GM12878 (cell line): Measurements from ENCODE around the gene GALNTL6.

Source experiments
- CEBPB ChIP-seq, 2 experiments: fragments of 150-350 bp in 1 of 2; IDR thresholded peaks; 2 replicates each; pipeline ENCODE4 v1.6.1; 2012 to 2014; ENCODE audit warnings: low read depth in 2 of 2, low read length in 2 of 2, borderline replicate concordance in 1 of 2, inconsistent platforms in 1 of 2
- FOXM1 ChIP-seq: IDR thresholded peaks from 2 replicates; pipeline ENCODE4 v1.6.1; 2012; ENCODE audit warnings: low read depth, mild to moderate bottlenecking, inconsistent platforms, low read length, moderate library complexity
- MYC ChIP-seq: IDR thresholded peaks from 2 replicates; pipeline ENCODE4 v1.6.1; 2011; ENCODE audit warnings: mild to moderate bottlenecking, low read length, moderate library complexity, inconsistent platforms; ENCODE audit not compliant: insufficient read depth, insufficient replicate concordance, insufficient read length, severe bottlenecking
- SMAD1 ChIP-seq: fragments of 450-650 bp; IDR thresholded peaks from 2 replicates; pipeline ENCODE4 v1.6.1; 2018; ENCODE audit warnings: mild to moderate bottlenecking, low read depth; ENCODE audit not compliant: partially characterized antibody
- SP1 ChIP-seq: IDR thresholded peaks from one replicate; pipeline ENCODE4 v1.6.1; 2011; ENCODE audit warnings: low read depth, low read length
- SREBF1 ChIP-seq: IDR thresholded peaks from 2 replicates; pipeline ENCODE4 v1.6.1; 2012; ENCODE audit warnings: mild to moderate bottlenecking, low read length
- SRF ChIP-seq, 2 experiments: IDR thresholded peaks; 2 replicates each; pipeline ENCODE4 v1.6.1; 2011; ENCODE audit warnings: low read depth in 2 of 2, low read length in 2 of 2, mild to moderate bottlenecking in 1 of 2, moderate library complexity in 1 of 2
- ZNF217 ChIP-seq: fragments of 450-650 bp; IDR thresholded peaks from 2 replicates; pipeline ENCODE4 v1.6.1; 2017; ENCODE audit warnings: antibody characterized with exemption, mild to moderate bottlenecking
- TF ChIP-seq, protein P1 (sequence below), 3 experiments: IDR thresholded peaks in 2 of 3; conservative IDR thresholded peaks in 1 of 3; 2 replicates each; pipeline ENCODE4 v1.5.1; 2011; ENCODE audit warnings: low read depth in 3 of 3, low read length in 3 of 3, mild to moderate bottlenecking in 3 of 3, control low read depth in 2 of 3, moderate library complexity in 2 of 3, inconsistent platforms in 1 of 3, mixed read lengths in 1 of 3; ENCODE audit not compliant: control insufficient read depth in 2 of 3, insufficient read depth in 1 of 3; ENCODE audit errors: extremely low read depth in 1 of 3

DNA sequence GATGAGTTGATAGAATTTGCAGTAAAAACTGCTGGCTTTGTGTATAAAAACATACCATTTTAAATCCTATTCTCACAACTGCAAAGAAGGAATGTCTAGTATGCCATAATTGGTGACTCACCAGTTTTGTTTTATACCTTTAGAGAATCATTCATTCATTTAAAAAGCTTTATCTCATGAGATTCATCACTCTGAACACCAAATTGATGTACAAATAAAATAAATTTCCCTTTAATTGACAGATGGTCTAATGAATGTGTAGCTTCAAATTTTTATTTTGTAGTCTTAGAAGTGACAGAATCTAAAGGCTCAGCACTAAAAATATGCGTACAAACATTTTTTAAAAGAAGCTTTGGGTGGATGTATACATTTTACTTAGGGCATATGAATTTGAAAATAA lies 492.5 kb downstream of the GALNTL6 start:
- TF ChIP-seq, protein P1, sequence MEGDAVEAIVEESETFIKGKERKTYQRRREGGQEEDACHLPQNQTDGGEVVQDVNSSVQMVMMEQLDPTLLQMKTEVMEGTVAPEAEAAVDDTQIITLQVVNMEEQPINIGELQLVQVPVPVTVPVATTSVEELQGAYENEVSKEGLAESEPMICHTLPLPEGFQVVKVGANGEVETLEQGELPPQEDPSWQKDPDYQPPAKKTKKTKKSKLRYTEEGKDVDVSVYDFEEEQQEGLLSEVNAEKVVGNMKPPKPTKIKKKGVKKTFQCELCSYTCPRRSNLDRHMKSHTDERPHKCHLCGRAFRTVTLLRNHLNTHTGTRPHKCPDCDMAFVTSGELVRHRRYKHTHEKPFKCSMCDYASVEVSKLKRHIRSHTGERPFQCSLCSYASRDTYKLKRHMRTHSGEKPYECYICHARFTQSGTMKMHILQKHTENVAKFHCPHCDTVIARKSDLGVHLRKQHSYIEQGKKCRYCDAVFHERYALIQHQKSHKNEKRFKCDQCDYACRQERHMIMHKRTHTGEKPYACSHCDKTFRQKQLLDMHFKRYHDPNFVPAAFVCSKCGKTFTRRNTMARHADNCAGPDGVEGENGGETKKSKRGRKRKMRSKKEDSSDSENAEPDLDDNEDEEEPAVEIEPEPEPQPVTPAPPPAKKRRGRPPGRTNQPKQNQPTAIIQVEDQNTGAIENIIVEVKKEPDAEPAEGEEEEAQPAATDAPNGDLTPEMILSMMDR (IDR thresholded peaks at IDR 0.05 in 2 of 3, conservative IDR thresholded peaks at IDR 0.05 in 1 of 3; ENCODE audit: control insufficient read depth in 2 of 3, extremely low read depth in 1 of 3, insufficient read depth in 1 of 3, low read depth in 3 of 3, low read length in 3 of 3): no peak
- no peak for TF ChIP-seq SRF (IDR thresholded peaks at IDR 0.05; ENCODE audit: low read depth in 2 of 2, low read length in 2 of 2)
- no peak for TF ChIP-seq SP1
- no peak for TF ChIP-seq FOXM1
- no peak for TF ChIP-seq CEBPB (IDR thresholded peaks at IDR 0.05; ENCODE audit: borderline replicate concordance in 1 of 2, low read depth in 2 of 2, low read length in 2 of 2)
- TF ChIP-seq MYC: no peak
- no peak for TF ChIP-seq SREBF1
- no peak for TF ChIP-seq SMAD1
- TF ChIP-seq ZNF217: no peak
